ENCODE results near the gene PVALEF. TPM values are rescaled to one million over a fixed set of nuclear protein-coding genes. Genes with fewer than 3 reads are reported as not detected.

The PVALEF gene
- polyA plus RNA-seq, 1 donor (not counting 4 experiments of a cell fraction or from before 2014, with no cell fraction given), result not detected

GRCh38 chr17:81118308-81119221 lies 46.7 kb upstream of the PVALEF start:
- H3K4me3 ChIP-seq (ENCODE audit: control insufficient read depth in 2 of 3, extremely low read depth in 1 of 3, insufficient read depth in 2 of 3, low read depth in 1 of 3, low read length in 3 of 3), result peak overlapping the region; percentile 56 to 64 (median 62)
- H4K20me1 ChIP-seq (ENCODE audit: control insufficient read depth, extremely low read depth, insufficient read depth, low read length), result peaks cover 9% of the 10 kb centered on the region
- H2AFZ ChIP-seq (ENCODE audit: control insufficient read depth, low read length), result no peak overlapping the region
- dilution Hi-C loops (cut with MboI; ENCODE audit: extremely low pct_ligation_motif_present, low sequenced_read_pairs), result no loop called here
- H3K79me2 ChIP-seq (ENCODE audit: control insufficient read depth, insufficient read depth, low read length), result no peaks in the 10 kb centered on the region
- peak overlapping the region; percentile 49 for H3K27ac ChIP-seq (ENCODE audit: control insufficient read depth, insufficient read depth, low read length)
- DNase-seq (ENCODE audit: low read depth, low spot score), result no peak
- peaks cover 37% of the 10 kb centered on the region for H3K27me3 ChIP-seq (ENCODE audit: control insufficient read depth, extremely low read depth, insufficient read depth, low read length)
- FAIRE-seq, result no peak
- H3K36me3 ChIP-seq (ENCODE audit: control insufficient read depth in 2 of 2, extremely low read depth in 1 of 2, insufficient read depth in 2 of 2, low read length in 2 of 2), result peaks cover 4 to 15% of the 10 kb centered on the region in 2 experiments
- no peak for TF ChIP-seq EZH2 (IDR thresholded peaks at IDR 0.05; ENCODE audit: low read length)
- TF ChIP-seq, protein P1, sequence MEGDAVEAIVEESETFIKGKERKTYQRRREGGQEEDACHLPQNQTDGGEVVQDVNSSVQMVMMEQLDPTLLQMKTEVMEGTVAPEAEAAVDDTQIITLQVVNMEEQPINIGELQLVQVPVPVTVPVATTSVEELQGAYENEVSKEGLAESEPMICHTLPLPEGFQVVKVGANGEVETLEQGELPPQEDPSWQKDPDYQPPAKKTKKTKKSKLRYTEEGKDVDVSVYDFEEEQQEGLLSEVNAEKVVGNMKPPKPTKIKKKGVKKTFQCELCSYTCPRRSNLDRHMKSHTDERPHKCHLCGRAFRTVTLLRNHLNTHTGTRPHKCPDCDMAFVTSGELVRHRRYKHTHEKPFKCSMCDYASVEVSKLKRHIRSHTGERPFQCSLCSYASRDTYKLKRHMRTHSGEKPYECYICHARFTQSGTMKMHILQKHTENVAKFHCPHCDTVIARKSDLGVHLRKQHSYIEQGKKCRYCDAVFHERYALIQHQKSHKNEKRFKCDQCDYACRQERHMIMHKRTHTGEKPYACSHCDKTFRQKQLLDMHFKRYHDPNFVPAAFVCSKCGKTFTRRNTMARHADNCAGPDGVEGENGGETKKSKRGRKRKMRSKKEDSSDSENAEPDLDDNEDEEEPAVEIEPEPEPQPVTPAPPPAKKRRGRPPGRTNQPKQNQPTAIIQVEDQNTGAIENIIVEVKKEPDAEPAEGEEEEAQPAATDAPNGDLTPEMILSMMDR (optimal IDR thresholded peaks at IDR 0.05 in 1 of 3, IDR thresholded peaks at IDR 0.05 in 1 of 3, conservative IDR thresholded peaks at IDR 0.05 in 1 of 3; ENCODE audit: extremely low read depth in 1 of 3, insufficient read depth in 2 of 3, low read length in 3 of 3), result no peak
- no peaks in the 10 kb centered on the region for H3K9me3 ChIP-seq (ENCODE audit: control insufficient read depth, low read depth, low read length)
- H3K9ac ChIP-seq (ENCODE audit: control insufficient read depth, extremely low read depth, insufficient read depth, low read length), result peak overlapping the region; percentile 78
- peak overlapping the region; percentile 76 for H3K4me2 ChIP-seq (ENCODE audit: control insufficient read depth, extremely low read depth, insufficient read depth, low read depth, low read length)
- H3K9me1 ChIP-seq (ENCODE audit: control insufficient read depth, extremely low read depth, insufficient read depth, low read length), result no peaks in the 10 kb centered on the region
- peaks cover 12% of the 10 kb centered on the region for H3K4me1 ChIP-seq (ENCODE audit: control insufficient read depth, extremely low read depth, insufficient read depth, low read length)

DNA sequence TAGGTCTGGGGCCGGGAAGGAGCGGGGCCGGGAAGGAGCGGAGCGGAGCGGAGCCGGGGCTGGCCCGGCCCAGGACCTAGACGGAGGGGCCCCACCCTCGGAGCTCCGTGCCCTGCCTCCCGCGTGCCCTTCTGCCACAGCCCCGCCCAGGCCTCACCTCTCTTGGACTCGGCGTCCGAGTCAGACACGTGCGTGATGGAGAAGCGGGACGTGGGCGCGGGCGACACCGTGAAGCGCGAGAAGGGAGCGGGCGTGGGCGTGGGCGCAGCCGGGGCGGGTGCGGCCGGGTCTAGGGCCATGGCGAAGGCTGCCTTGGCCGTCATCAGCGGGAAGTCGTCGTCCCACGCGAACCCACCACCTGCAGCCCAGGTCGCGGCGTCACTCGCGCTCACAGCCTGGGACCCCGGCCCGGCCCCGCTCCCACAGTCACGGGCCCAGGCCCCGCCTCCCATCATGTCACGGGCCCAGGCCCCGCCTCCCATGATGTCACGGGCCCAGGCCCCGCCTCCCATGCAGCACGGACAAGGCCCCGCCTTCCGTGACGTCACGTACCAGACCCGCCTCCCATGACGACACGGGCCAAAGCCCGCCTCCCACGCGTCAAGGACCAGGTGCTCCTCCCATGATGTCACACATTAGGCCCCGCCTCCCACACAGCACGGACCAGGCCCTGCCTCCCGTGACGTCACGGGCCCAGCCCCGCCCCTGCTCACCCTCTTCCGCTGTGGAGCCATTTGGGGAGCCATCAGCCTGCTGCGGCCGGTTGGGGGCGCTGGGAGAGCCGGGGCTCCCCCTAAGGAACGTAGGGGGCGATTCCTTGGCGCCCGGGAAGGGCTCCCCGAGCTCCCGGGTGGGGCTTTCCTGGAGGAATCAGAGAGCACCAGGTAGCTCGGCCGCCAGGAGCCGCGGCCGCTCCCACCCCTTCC lies 45.8 kb upstream of the PVALEF start:
- TF ChIP-seq, protein P1 (optimal IDR thresholded peaks at IDR 0.05 in 1 of 3, IDR thresholded peaks at IDR 0.05 in 1 of 3, conservative IDR thresholded peaks at IDR 0.05 in 1 of 3; ENCODE audit: extremely low read depth in 1 of 3, insufficient read depth in 2 of 3, low read length in 3 of 3), result peak; percentile 12 to 50 (median 49)
- TF ChIP-seq EZH2 (IDR thresholded peaks at IDR 0.05; ENCODE audit: low read length), result no peak
- Histone ChIP-seq H2AFZ (ENCODE audit: control insufficient read depth, low read length) (peak overlapping the region; percentile 37), H3K79me2 (ENCODE audit: control insufficient read depth, insufficient read depth, low read length) (no peaks in the 10 kb centered on the region), H3K4me2 (ENCODE audit: control insufficient read depth, extremely low read depth, insufficient read depth, low read depth, low read length) (peak overlapping the region; percentile 76), H3K4me1 (ENCODE audit: control insufficient read depth, extremely low read depth, insufficient read depth, low read length) (peaks cover 12% of the 10 kb centered on the region), H3K4me3 (ENCODE audit: control insufficient read depth in 2 of 3, extremely low read depth in 1 of 3, insufficient read depth in 2 of 3, low read depth in 1 of 3, low read length in 3 of 3) (peak overlapping the region; percentile 56 to 64 (median 62)), H3K27me3 (ENCODE audit: control insufficient read depth, extremely low read depth, insufficient read depth, low read length) (peaks cover 46% of the 10 kb centered on the region), H4K20me1 (ENCODE audit: control insufficient read depth, extremely low read depth, insufficient read depth, low read length) (peaks cover 4% of the 10 kb centered on the region), H3K36me3 (ENCODE audit: control insufficient read depth in 2 of 2, extremely low read depth in 1 of 2, insufficient read depth in 2 of 2, low read length in 2 of 2) (peaks cover 4 to 15% of the 10 kb centered on the region in 2 experiments), H3K9ac (ENCODE audit: control insufficient read depth, extremely low read depth, insufficient read depth, low read length) (peak overlapping the region; percentile 78), H3K9me3 (ENCODE audit: control insufficient read depth, low read depth, low read length) (no peaks in the 10 kb centered on the region), H3K27ac (ENCODE audit: control insufficient read depth, insufficient read depth, low read length) (peak overlapping the region; percentile 49), H3K9me1 (ENCODE audit: control insufficient read depth, extremely low read depth, insufficient read depth, low read length) (no peaks in the 10 kb centered on the region)
- FAIRE-seq, result peak; percentile 85
- dilution Hi-C loops (cut with MboI; ENCODE audit: extremely low pct_ligation_motif_present, low sequenced_read_pairs), result no loop called here
- DNase-seq (ENCODE audit: low read depth, low spot score), result peak; percentile 97

Data from keratinocyte (primary cell).